HG03342 (cell line): ENCODE results near the gene DSE.

Experiments
- ATAC-seq: cut with Tn5 transposase; IDR thresholded peaks from one replicate; pipeline ENCODE4 v1.9.1; 2021; ENCODE audit warnings: mild to moderate bottlenecking, moderate library complexity; ENCODE audit not compliant: unreplicated experiment

DSE gene

DNA sequence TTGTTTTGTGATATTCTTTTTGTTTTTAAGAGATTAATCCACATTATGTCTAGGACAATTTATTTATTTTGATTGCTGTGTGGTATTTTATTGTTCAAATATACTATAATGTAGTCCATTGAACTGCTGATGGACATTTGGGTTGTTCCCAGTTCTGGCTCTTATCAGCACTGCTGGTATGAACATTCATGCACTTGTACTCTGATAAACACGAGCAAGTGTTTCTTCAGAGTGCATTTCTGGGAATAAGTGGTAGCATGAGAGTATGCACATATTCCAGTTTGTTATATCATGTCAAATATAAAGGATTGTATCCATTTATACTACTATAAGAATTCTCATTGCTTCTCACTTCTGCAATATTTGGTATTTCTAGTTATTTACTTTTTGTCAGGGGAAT, 97.5 kb downstream of the DSE start:
- no peak for ATAC-seq

DNA sequence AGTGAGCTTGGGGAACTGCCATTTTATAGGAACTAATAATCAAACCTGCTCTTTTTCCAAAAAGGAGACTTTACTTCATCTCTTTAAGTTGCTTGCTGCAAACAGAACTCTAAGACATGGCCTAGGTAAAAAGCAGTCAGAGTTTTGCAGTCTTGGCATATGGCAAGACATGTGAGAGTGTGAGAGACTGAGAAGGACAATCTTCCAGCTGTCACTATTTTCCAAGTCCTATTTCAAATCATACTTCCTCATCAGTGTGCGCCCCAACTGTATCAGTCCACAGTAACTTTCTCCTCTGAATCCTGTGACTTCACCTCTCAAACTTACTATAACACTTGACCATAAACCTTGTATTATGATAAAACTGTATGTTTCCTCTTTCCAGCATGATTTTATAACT, 100.8 kb downstream of the DSE start:
- no peak for ATAC-seq

DNA sequence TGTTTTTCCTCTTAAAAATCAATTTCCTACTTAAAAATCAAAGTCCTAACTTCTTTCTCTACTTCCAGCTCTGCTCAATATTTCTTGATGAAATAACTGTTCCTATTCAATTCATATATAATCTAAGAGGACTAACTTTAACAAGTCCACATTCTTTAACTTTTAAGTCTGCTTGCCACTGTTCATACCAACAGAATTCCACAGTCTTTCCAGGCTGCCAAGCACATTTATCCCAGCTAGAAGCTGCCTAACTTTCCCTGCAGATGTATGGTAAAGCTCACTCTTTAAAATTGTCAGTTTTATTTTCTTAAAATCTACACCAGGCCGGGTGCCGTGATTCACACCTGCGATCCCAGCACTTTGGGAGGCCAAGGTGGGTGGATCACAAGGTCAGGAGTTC, 102.0 kb downstream of the DSE start:
- no peak for ATAC-seq

DNA sequence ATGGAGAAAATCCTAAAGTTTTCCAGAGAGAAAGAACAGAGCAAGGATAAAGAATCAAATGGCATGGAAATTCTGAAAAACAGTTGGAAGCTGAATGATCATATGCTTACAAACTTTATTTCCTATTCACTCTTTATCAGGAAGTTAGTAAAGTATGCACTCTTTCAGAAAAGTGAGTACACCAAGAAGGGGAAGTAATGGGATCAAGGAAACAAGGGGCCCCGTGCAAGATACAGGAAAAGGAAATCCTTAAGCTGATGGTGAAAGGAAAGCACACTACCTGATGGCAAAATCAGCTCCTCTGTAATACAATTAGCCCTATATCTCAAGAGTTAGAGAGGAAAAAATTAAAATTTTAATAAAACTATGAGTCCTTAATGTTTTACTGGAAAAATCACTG, 104.4 kb downstream of the DSE start:
- no peak for ATAC-seq

DNA sequence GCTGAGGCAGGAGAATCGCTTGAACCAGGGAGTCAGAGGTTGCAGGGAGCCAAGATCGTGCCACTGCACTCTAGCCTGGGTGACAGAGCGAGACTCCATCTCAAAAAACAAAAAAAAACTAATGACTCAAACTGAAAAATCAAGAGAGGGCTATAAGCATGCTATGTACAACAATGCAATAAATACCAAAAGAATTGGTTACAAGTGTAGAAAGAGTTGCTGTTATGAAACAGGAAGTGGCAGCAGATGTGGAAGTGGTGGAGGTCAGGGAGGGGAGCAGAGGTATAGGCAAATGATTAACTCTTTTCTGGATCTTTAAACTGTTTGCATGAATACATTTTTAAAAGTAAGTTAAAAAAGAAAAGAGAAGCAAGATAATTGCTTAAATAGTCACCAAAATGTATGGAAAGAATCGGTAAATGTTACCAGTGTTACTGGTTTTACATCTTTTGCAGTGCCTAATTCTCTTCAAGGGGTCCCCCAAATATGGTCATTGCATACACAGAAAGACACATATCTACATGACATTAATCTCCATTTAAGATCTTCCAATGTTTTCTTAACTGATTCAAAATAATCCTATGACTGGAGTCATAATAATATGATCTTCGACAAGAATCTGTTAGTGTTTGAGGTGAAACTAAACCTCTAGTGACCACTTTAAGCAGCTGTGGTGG, 105.4 kb downstream of the DSE start:
- ATAC-seq = peak; percentile 100

DNA sequence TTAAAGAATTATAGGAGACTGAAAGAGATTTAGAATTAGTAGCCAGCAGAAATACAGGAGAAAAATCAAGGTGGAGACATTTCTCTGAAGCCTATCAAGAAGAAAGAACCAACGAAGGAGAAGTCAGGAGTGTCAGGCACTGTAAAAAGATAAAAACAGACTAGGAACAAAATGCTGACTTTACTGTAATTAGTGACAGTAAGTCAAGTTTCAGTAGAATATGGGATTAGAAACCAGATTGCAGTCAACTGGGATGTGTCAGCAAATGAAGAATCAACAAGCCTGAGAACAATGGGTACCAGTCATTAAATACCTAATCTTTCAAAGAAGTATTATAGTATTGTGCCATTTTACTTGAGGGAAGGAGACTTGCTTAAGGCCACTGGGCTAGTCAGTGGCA, 112.0 kb downstream of the DSE start:
- no peak for ATAC-seq

DNA sequence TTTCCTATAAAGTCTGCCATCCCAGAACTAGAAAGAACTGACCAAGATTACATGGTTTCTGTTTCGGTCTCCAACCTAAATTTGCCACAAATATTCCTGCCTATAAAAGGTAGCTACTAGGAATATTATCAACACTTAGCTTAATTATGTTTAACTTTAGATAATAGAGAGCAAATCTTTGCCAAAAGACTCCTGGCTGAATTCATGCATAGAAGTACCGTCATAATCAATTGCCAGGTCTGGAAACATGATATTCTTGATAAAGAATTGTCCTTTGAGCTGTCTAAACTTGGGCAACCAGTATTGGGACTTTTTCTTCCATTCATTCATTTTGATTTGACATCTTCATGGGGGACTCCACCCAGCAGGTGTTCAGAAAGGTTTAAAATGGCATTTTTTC, 112.9 kb downstream of the DSE start:
- ATAC-seq = no peak

DNA sequence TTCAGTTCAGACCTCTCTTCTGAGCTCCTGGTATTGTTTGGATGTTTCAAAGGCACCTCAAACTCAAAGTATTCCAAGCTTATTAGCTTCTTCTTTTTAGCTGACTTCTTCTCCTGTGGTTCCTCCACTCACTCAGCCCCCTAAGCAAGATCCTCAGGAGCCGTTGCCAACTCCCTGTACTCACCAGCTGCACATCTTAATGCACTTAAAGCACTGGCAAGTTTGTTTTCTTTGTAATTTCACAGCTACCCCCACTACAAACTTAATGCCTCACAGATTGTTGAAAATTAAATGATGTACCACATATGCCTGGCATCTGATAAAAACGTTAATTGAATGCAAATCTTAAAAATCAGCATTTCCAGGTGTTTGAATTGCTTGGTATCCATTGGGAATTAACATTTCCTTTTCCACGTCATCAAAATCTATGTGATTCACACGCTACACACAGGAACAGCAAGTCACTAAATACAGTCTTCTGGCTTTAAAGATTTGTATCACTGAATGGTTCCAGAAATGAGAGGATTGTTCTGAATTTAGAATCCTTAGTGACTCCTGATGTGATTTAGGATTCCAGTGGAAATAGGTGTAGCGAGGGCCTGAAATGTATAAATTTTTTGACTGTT, 114.9 kb downstream of the DSE start:
- no peak for ATAC-seq

DNA sequence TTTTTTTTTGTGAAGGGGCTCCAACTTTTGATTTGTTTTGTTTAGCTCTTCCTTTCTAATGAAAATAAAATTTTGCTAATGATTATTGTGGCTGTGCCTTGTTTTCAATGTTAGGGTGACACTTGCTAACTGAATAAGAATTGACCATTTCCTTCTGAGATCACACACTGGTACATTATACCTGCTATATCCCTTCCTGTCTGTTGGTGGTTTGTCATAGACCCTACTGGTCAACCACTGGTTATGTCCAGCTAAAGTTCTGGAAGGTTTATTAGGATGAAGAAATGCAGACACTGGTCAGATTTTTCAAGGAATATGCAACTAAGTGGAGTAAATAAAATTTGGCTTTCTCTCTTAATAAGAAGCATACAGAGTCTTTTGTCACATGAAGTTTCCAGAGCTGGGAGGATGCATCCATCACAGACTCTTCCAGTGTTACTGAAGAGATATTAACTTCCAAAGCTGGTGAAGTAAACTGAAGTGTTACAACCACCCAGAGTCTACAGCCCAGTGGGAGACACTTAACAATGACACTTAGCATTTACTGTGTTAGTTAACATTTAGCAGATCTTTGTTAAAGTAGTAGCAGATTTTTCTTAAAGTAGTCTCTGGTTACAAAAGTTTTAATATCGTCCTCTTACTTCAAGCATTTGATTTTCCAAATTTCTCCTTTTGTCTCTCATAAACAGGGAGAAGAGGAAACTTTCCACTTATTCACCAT, 121.0 kb downstream of the DSE start:
- no peak for ATAC-seq

DNA sequence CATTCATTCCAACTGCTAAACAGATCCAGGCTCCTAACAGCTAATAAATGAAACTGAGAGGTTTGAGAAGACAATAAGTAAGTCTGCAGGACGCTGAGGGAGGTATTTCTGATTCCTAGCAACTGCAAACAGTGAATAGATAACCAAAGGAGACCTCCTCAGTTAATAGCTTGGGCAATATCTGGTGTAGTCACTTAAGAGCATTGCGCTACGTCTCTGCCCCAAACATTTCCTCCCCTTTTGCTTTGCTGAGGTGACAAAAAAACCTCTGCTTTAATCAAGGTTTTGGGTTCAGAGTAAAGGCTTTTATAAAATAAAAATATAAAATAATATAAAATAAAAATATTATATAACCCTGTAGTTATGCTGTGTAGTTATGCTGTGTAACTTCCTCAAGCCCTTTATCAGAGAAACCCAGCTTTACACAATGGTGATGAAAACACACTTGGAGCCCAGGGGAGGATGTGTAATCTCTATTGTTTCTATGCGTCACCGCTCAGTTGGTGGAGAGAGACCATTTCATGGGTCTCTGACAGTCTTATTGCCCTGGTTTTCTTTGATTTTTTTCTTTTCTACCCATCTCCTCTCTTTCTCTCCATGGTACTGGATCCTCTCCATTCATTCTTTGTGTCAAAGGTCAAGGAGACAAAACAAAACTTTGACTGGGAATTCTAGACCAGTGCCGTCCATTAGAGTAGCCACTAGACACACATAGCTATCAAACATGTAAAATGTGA, 121.8 kb downstream of the DSE start:
- ATAC-seq = no peak
